Upper lobe of right lung (tissue), 1 donor: Measurements from ENCODE around the gene PKD1L1. TPM values are rescaled to one million over a fixed set of nuclear protein-coding genes. Genes with fewer than 3 reads are reported as not detected.

Experiments
- ATAC-seq: fragments of 200-7000 bp; cut with Tn5 transposase; one replicate; pipeline ENCODE4 v1.9.1; 2020; ENCODE audit warnings: mild to moderate bottlenecking, moderate library complexity
- DNase-seq: peaks from one replicate; pipeline ENCODE4 v3.0.0-alpha.2; 2020
- H3K27ac ChIP-seq: fragments of 200-600 bp; one replicate; pipeline ENCODE4 v1.8.0; 2022
- H3K27me3 ChIP-seq: fragments of 200-600 bp; one replicate; pipeline ENCODE4 v1.8.0; 2022; ENCODE audit warnings: mild to moderate bottlenecking
- H3K36me3 ChIP-seq: fragments of 200-600 bp; one replicate; pipeline ENCODE4 v1.8.0; 2022
- H3K4me1 ChIP-seq: fragments of 200-600 bp; one replicate; pipeline ENCODE4 v1.8.0; 2022
- H3K4me3 ChIP-seq: fragments of 200-600 bp; one replicate; pipeline ENCODE4 v1.8.0; 2022; ENCODE audit warnings: mild to moderate bottlenecking
- H3K9me3 ChIP-seq: fragments of 200-600 bp; one replicate; pipeline ENCODE4 v1.8.0; 2022
- intact Hi-C: fragments of 100-400 bp; cut with DNase I; formaldehyde crosslinking; loops from one replicate; pipeline ENCODE4 v1.11.0; 2022
- total RNA-seq: library from RNA; stranded (reverse); fragmentation: NEBNext Ultra II Directional; extraction: Animal tissue kit (Norgen Biotek cat#: 25700); gene quantifications from one replicate; pipeline ENCODE4 v1.2.1, GENCODE V29; 2021
- TF ChIP-seq, protein P1 (sequence below): fragments of 200-600 bp; IDR thresholded peaks from one replicate; pipeline ENCODE4 v1.8.0; 2022; ENCODE audit warnings: antibody characterized with exemption
- donor health status: DM: no; HTN: yes; CAD: no; lungs with severe emphysema.

The PKD1L1 gene
- total RNA-seq, 1 donor from 2014 or later: 1.0 TPM

DNA sequence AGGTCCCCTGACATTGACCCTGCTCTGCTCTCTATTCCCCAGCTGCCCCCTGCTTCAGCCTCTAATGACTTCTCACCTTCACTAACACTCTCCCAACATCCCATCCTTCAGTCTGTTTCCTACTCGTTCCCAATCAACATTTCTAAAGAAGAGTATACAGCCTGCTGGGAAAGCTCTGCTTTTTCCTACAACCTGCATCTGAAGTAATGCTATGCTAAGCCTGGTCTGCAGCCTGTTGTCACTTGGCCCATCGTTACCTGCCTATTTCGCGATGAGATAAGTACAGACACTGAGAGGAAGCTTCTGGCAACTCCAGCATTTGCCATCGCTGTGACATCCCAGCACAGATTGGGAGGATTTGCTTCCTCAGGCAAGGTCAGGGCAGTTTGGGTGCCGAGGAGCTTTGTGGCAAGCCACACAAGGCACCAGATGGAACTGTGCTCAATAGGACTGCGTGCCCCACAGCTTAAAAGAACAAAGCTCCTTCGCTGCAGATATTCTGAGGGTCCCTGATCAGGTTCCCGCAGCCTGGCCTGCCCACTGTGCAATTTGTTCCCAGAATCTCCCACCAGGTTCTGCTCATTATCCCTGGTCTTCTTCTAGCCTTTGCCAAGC, 51.4 kb downstream of the PKD1L1 start:
- no peaks in the 10 kb centered on the region for H3K9me3 ChIP-seq
- intact Hi-C loops: no loop called here
- no peaks in the 10 kb centered on the region for H3K4me1 ChIP-seq
- H3K27ac ChIP-seq: no peak overlapping the region
- ATAC-seq: no peak
- DNase-seq: no peak
- H3K27me3 ChIP-seq: no peaks in the 10 kb centered on the region
- no peak overlapping the region for H3K4me3 ChIP-seq
- TF ChIP-seq, protein P1, sequence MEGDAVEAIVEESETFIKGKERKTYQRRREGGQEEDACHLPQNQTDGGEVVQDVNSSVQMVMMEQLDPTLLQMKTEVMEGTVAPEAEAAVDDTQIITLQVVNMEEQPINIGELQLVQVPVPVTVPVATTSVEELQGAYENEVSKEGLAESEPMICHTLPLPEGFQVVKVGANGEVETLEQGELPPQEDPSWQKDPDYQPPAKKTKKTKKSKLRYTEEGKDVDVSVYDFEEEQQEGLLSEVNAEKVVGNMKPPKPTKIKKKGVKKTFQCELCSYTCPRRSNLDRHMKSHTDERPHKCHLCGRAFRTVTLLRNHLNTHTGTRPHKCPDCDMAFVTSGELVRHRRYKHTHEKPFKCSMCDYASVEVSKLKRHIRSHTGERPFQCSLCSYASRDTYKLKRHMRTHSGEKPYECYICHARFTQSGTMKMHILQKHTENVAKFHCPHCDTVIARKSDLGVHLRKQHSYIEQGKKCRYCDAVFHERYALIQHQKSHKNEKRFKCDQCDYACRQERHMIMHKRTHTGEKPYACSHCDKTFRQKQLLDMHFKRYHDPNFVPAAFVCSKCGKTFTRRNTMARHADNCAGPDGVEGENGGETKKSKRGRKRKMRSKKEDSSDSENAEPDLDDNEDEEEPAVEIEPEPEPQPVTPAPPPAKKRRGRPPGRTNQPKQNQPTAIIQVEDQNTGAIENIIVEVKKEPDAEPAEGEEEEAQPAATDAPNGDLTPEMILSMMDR: no peak
- H3K36me3 ChIP-seq: no peaks in the 10 kb centered on the region

DNA sequence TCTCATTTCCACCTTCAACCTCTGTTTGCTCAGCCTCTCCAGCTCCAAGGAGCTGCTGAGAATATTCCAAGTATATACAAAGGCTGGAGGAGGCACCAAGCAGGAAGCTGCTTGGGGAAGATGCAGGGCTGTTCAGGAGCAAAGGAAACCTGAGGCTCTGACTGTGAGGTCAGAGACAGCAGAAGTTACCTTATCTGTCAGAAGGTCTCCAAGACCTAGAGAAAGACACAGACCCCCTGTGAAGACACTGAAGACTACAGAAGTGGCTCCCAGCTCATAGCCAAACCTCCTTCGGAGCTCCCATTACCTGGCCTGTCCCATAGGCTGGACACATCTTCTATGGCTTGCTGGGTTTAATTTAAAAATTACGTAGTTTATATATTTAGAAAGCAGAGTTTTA, 53.2 kb downstream of the PKD1L1 start:
- H3K36me3 ChIP-seq: no peaks in the 10 kb centered on the region
- H3K27me3 ChIP-seq: no peaks in the 10 kb centered on the region
- H3K4me1 ChIP-seq: no peaks in the 10 kb centered on the region
- intact Hi-C loops: no loop called here
- ATAC-seq: no peak
- DNase-seq: no peak
- no peak overlapping the region for H3K27ac ChIP-seq
- no peaks in the 10 kb centered on the region for H3K9me3 ChIP-seq
- H3K4me3 ChIP-seq: no peak overlapping the region
- TF ChIP-seq, protein P1: no peak

DNA sequence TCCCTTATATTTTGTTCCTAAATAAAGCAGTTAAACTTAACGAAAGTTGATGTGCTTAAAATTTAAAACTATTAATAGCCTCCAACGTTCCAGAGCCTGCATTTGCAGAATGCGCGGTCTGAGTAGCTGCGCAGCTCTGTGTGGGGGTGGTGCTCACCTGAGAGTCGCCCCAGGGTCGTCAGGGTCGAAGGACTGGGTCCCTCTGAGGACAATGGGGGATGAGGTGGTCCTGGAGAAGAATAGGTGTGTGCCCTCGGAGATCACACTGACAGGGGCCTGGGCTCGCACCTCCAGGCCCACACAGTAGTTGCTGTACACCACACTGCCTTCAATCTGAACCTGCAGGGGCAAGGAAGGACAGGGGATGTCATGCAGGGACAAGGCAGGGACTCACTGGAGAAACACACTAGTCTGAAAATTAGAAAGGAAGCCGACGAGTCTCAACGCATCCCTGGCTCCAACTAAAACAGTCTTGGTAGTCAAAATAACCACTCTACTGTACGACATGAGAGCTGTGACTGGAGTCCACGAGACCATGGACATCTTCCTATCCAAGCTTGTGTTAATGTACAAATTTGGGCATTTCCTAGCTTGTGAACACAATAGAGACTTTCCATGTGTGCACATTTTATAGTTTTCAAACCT, 54.4 kb downstream of the PKD1L1 start:
- TF ChIP-seq, protein P1: no peak
- intact Hi-C loops: no loop called here
- Histone ChIP-seq H3K4me1 (no peaks in the 10 kb centered on the region), H3K27me3 (no peaks in the 10 kb centered on the region), H3K36me3 (no peaks in the 10 kb centered on the region), H3K27ac (no peak overlapping the region), H3K9me3 (no peaks in the 10 kb centered on the region), H3K4me3 (no peak overlapping the region)
- DNase-seq: no peak
- no peak for ATAC-seq

DNA sequence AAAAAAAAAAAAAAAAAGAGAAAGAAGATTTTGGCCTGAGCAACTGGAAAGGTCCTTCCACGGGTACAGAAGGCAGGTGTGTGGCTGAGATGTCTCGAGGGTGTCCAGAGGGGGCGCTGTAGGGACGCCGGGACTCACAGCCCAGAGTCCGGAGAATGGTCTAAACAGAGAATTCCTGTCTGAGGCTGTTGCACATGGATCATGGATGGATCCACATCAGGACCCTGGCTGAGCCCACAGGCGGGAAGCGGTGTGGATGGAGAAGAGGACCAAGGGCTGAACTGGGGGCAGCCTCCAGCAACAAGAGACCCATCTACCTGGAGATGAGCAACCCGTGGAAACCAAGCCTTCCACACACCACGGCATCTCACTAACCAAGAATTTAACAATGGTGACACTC, 55.0 kb downstream of the PKD1L1 start:
- intact Hi-C loops: no loop called here

DNA sequence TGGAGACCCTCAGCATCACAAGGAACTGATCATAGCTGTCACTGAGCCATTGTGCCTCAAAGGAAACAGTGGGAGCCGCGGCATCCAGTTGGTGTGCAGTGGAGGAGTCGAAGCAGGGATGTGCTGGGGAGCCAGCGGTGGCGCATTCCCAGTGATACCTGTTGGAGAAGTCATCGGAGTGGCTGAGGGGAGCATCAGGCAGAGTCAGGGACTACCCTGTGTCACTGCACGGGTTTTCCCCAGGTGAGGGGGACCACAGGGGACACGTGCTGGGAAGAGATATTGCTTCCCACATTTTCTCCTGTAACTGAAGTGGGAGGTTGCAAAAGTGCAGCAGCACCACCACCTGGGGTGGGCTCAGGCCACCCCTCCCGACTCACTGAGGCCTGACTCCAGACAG, 57.7 kb downstream of the PKD1L1 start:
- H3K9me3 ChIP-seq: no peaks in the 10 kb centered on the region
- ATAC-seq (no peak), DNase-seq (no peak)
- H3K27me3 ChIP-seq: no peaks in the 10 kb centered on the region
- intact Hi-C loops: no loop called here
- no peaks in the 10 kb centered on the region for H3K36me3 ChIP-seq
- H3K4me3 ChIP-seq: no peak overlapping the region
- H3K27ac ChIP-seq: no peak overlapping the region
- H3K4me1 ChIP-seq: no peaks in the 10 kb centered on the region
- TF ChIP-seq, protein P1: no peak

More for the DNA sequence above, 55.0 kb downstream of the PKD1L1 start:
- Histone ChIP-seq H3K4me1 (no peaks in the 10 kb centered on the region), H3K27ac (no peak overlapping the region), H3K36me3 (no peaks in the 10 kb centered on the region), H3K27me3 (no peaks in the 10 kb centered on the region), H3K4me3 (no peak overlapping the region), H3K9me3 (no peaks in the 10 kb centered on the region)
- ATAC-seq (no peak), DNase-seq (no peak)
- TF ChIP-seq, protein P1: no peak
